Effector memory CD4-positive, alpha-beta T cell (primary cell): ENCODE data around the gene GRK5.

Source experiments
- DNase-seq, 3 donors: peaks; one replicate each; pipeline ENCODE4 v3.0.0-alpha.2; 2020
- H3K27ac ChIP-seq: 2 replicates; pipeline ENCODE4 v1.7.0; 2013; ENCODE audit warnings: mild to moderate bottlenecking, low read length, moderate library complexity; ENCODE audit not compliant: insufficient read depth, poor library complexity, severe bottlenecking
- H3K27me3 ChIP-seq: replicated peaks from 2 replicates; pipeline ENCODE4 v1.7.0; 2013; ENCODE audit warnings: mild to moderate bottlenecking, low read length; ENCODE audit not compliant: insufficient read depth, control insufficient read depth, poor library complexity, severe bottlenecking
- H3K36me3 ChIP-seq: 2 replicates; pipeline ENCODE4 v1.7.0; 2013; ENCODE audit warnings: mild to moderate bottlenecking, low read length, moderate library complexity; ENCODE audit not compliant: control insufficient read depth, insufficient read depth
- H3K4me1 ChIP-seq: 2 replicates; pipeline ENCODE4 v1.7.0; 2013; ENCODE audit warnings: low read length, mild to moderate bottlenecking; ENCODE audit not compliant: control insufficient read depth, insufficient read depth, poor library complexity, severe bottlenecking
- H3K4me3 ChIP-seq: 2 replicates; pipeline ENCODE4 v1.7.0; 2013; ENCODE audit warnings: low read length, low read depth, mild to moderate bottlenecking; ENCODE audit not compliant: insufficient read depth, poor library complexity, severe bottlenecking
- H3K9me3 ChIP-seq: 2 replicates; pipeline ENCODE4 v1.7.0; 2013; ENCODE audit warnings: mild to moderate bottlenecking, low read length, moderate library complexity; ENCODE audit not compliant: control insufficient read depth

GRK5 gene

GRCh38 chr10:119421891-119422681 lies 214.7 kb downstream of the GRK5 start:
- peaks cover 16% of the 10 kb centered on the region for H3K36me3 ChIP-seq
- DNase-seq: no peak
- no peaks in the 10 kb centered on the region for H3K9me3 ChIP-seq
- H3K27me3 ChIP-seq: no peaks in the 10 kb centered on the region
- no peak overlapping the region for H3K4me3 ChIP-seq
- no peaks in the 10 kb centered on the region for H3K4me1 ChIP-seq
- no peak overlapping the region for H3K27ac ChIP-seq

- peaks cover 24% of the 10 kb centered on the region for H3K36me3 ChIP-seq
- no peaks in the 10 kb centered on the region for H3K27me3 ChIP-seq
These were observed 215.5 kb downstream of the GRK5 start for GRCh38 chr10:119422682-119423509.

GRCh38 chr10:119423510-119424257 lies 216.3 kb downstream of the GRK5 start:
- Histone ChIP-seq H3K9me3 (no peaks in the 10 kb centered on the region), H3K4me3 (no peak overlapping the region), H3K27ac (no peak overlapping the region), H3K4me1 (peaks cover 4% of the 10 kb centered on the region), H3K27me3 (no peaks in the 10 kb centered on the region), H3K36me3 (peaks cover 24% of the 10 kb centered on the region)
- DNase-seq: no peak

More at GRCh38 chr10:119422682-119423509, 215.5 kb downstream of the GRK5 start:
- Histone ChIP-seq H3K4me1 (no peaks in the 10 kb centered on the region), H3K9me3 (no peaks in the 10 kb centered on the region), H3K4me3 (no peak overlapping the region), H3K27ac (no peak overlapping the region)
- no peak for DNase-seq

GRCh38 chr10:119424258-119424975 lies 217.0 kb downstream of the GRK5 start:
- H3K27me3 ChIP-seq: no peaks in the 10 kb centered on the region
- H3K27ac ChIP-seq: no peak overlapping the region
- peaks cover 5% of the 10 kb centered on the region for H3K4me1 ChIP-seq
- no peak for DNase-seq
- no peak overlapping the region for H3K4me3 ChIP-seq
- no peaks in the 10 kb centered on the region for H3K9me3 ChIP-seq
- H3K36me3 ChIP-seq: peaks cover 24% of the 10 kb centered on the region

- no peak overlapping the region for H3K27ac ChIP-seq
- peaks cover 24% of the 10 kb centered on the region for H3K36me3 ChIP-seq
- no peaks in the 10 kb centered on the region for H3K9me3 ChIP-seq
- H3K4me3 ChIP-seq: no peak overlapping the region
- H3K4me1 ChIP-seq: peaks cover 5% of the 10 kb centered on the region
- no peak for DNase-seq
- no peaks in the 10 kb centered on the region for H3K27me3 ChIP-seq
These were observed 217.9 kb downstream of the GRK5 start for GRCh38 chr10:119425102-119425880.

GRCh38 chr10:119425881-119426170 lies 218.5 kb downstream of the GRK5 start:
- peaks cover 24% of the 10 kb centered on the region for H3K36me3 ChIP-seq
- H3K4me1 ChIP-seq: peaks cover 5% of the 10 kb centered on the region
- DNase-seq: no peak
- no peaks in the 10 kb centered on the region for H3K9me3 ChIP-seq
- no peak overlapping the region for H3K4me3 ChIP-seq
- no peak overlapping the region for H3K27ac ChIP-seq
- H3K27me3 ChIP-seq: no peaks in the 10 kb centered on the region

GRCh38 chr10:119426699-119427098 lies 219.3 kb downstream of the GRK5 start:
- H3K27ac ChIP-seq: no peak overlapping the region
- H3K36me3 ChIP-seq: peaks cover 27% of the 10 kb centered on the region

GRCh38 chr10:119427263-119427864 lies 220.0 kb downstream of the GRK5 start:
- H3K27ac ChIP-seq: no peak overlapping the region
- DNase-seq: no peak
- peaks cover 27% of the 10 kb centered on the region for H3K36me3 ChIP-seq
- no peaks in the 10 kb centered on the region for H3K9me3 ChIP-seq
- H3K4me1 ChIP-seq: peaks cover 5% of the 10 kb centered on the region
- no peaks in the 10 kb centered on the region for H3K27me3 ChIP-seq
- no peak overlapping the region for H3K4me3 ChIP-seq

More at GRCh38 chr10:119426699-119427098, 219.3 kb downstream of the GRK5 start:
- Histone ChIP-seq H3K27me3 (no peaks in the 10 kb centered on the region), H3K9me3 (no peaks in the 10 kb centered on the region), H3K4me3 (no peak overlapping the region), H3K4me1 (peaks cover 5% of the 10 kb centered on the region)
- DNase-seq: no peak

GRCh38 chr10:119428789-119429188 lies 221.4 kb downstream of the GRK5 start:
- peaks cover 27% of the 10 kb centered on the region for H3K36me3 ChIP-seq
- H3K27ac ChIP-seq: no peak overlapping the region
- H3K27me3 ChIP-seq: no peaks in the 10 kb centered on the region
- H3K4me1 ChIP-seq: peaks cover 5% of the 10 kb centered on the region
- no peak for DNase-seq
- H3K9me3 ChIP-seq: no peaks in the 10 kb centered on the region
- no peak overlapping the region for H3K4me3 ChIP-seq
